Retinal pigment epithelial cell (primary cell): ENCODE results near the gene SH2D2A.

ENCODE experiments used
- DNase-seq: peaks from one replicate; pipeline ENCODE4 v3.0.0-alpha.2; 2010; ENCODE audit warnings: low read depth
- H3K4me3 ChIP-seq: 2 replicates; pipeline ENCODE4 v1.5.1; 2011; ENCODE audit warnings: mild to moderate bottlenecking, low read length, control low read depth, moderate library complexity
- TF ChIP-seq, protein P1 (sequence below): conservative IDR thresholded peaks from 2 replicates; pipeline ENCODE4 v1.5.1; 2011; ENCODE audit warnings: low read depth, low read length, control low read depth, inconsistent platforms

Gene SH2D2A

GRCh38 chr1:156777573-156777972 is 39.1 kb downstream of the SH2D2A start:
- no peak overlapping the region for H3K4me3 ChIP-seq
- no peak for DNase-seq
- TF ChIP-seq, protein P1, sequence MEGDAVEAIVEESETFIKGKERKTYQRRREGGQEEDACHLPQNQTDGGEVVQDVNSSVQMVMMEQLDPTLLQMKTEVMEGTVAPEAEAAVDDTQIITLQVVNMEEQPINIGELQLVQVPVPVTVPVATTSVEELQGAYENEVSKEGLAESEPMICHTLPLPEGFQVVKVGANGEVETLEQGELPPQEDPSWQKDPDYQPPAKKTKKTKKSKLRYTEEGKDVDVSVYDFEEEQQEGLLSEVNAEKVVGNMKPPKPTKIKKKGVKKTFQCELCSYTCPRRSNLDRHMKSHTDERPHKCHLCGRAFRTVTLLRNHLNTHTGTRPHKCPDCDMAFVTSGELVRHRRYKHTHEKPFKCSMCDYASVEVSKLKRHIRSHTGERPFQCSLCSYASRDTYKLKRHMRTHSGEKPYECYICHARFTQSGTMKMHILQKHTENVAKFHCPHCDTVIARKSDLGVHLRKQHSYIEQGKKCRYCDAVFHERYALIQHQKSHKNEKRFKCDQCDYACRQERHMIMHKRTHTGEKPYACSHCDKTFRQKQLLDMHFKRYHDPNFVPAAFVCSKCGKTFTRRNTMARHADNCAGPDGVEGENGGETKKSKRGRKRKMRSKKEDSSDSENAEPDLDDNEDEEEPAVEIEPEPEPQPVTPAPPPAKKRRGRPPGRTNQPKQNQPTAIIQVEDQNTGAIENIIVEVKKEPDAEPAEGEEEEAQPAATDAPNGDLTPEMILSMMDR, result no peak

DNA sequence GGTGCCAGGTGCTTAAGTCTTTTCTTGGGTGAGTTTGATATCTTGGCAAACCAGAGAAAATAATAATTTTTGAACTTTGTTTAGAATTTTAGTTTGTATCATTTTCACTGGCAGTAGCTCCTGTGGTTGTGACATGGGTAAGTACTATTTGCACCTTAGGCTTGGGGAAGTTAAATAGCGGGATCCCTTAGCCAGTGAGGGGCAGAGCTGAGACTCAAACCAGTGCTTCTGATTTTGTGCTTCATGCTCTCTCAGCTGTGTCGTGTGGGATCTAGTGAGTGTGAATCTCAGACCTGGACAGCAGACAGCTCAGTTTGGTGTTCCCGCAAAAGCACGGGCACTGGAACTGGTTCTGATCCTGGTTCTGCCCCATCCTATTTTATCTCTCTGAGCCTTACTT is 39.7 kb downstream of the SH2D2A start:
- no peak overlapping the region for H3K4me3 ChIP-seq
- DNase-seq, result no peak
- TF ChIP-seq, protein P1, result no peak

DNA sequence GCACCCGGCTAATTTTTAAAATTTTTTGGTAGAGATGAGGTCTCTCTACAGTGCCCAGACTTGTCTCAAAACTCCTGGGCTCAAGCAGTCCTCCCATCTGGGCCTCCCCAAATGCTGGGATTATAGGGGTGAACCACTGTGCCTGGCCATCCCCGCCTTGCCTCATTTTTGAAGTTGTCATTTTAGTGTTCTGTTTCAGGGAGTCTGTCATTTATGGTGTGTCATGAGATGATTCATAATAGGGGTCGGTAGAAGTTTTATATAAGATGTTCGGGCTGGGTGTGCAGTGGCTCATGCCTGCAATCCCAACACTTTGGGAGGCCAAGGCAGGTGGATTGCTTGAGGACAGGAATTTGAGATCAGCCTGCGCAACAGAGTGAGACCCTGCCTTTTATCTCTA is 40.8 kb downstream of the SH2D2A start:
- TF ChIP-seq, protein P1, result no peak
- no peak for DNase-seq
- no peak overlapping the region for H3K4me3 ChIP-seq

DNA sequence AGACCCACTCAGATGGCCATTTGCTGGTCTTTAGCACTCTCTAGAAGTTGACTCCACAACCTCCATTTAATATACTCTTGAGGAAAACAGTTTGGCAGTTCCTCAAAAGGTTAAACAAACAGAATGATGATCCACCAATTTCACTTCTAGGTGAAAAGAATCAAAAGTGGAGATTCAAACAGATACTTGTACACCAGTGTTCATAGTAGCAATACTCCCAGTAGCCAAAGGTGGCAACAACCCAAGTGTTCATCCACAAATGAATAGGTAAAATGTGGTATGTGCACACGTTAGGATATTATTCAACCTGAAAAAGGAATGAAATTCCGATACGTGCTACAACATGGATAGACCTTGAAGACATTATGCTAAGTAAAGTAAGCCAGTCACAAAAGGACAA is 43.0 kb downstream of the SH2D2A start:
- TF ChIP-seq, protein P1, result no peak
- no peak overlapping the region for H3K4me3 ChIP-seq
- DNase-seq, result no peak

- TF ChIP-seq, protein P1, result no peak
- H3K4me3 ChIP-seq, result no peak overlapping the region
- DNase-seq, result no peak
These were observed 43.7 kb downstream of the SH2D2A start for GRCh38 chr1:156772728-156773497.

DNA sequence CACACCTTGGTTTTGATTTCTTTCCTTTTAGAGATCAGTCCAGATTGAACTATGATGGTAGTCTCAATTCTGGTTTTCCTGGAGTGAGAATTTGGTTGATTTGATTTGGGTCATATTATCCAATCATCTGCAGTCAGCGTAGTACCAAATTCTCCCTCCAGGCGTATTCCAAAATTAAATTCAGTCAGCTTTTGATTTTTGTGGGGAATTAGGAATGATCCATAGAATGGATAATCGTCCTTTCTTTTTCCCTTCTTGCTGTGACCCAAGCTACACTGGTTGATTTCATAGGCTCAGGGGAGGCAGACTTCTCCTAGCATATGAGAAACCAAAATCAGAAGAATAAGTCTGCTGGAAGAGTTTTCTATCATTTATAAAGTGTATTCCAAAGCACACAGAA is 44.4 kb downstream of the SH2D2A start:
- TF ChIP-seq, protein P1, result no peak
- DNase-seq, result no peak
- no peak overlapping the region for H3K4me3 ChIP-seq

DNA sequence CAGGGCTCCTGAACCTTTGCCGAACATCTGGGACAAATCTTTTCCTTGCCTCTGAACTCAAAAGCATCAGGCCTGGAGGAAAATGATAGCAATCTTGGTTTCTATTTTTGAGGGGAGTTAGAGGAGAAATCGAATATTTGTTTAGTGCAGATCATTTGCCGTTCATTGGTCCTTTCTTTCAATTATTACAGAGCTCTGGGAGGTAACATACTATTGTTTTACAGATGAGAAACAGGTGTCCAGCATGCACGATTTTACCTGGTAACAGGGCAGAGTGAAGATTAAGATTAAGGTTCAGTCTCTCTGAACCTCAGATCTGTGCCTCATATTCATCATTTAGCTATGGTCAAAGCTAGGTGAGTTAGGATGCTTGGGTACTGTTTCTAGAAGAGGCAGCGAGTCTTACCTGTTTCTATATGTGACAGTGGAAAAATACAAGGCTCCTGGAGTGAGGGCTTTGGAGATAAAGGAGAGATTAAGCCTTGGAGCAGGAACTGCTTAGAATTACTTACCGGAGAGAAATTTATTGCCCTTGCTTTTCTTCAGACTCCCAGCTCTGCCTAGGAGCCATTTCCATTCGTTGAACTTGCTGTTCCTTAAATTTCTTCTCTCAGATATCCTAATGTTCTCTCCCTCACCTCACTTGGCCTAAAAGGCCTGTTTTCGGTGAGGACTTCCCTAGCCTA is 47.9 kb downstream of the SH2D2A start:
- DNase-seq, result no peak
- peak overlapping the region; percentile 78 for H3K4me3 ChIP-seq
- TF ChIP-seq, protein P1, result no peak
